Stimulated activated effector memory CD8-positive, alpha-beta T cell treated with anti-CD3 and anti-CD28 coated beads, Interleukin-12 subunit alpha, Interleukin-12 subunit beta, amount 100 ng/mL, for 72 hours (primary cell): Measurements from ENCODE around the gene WWOX.

Experiments used
- ATAC-seq: fragments of 150-1000 bp; cut with Tn5 transposase; 2 replicates; pipeline ENCODE4 v1.10.0; 2021
- DNase-seq, 2 donors: peaks; one replicate each; pipeline ENCODE4 v3.0.0; 2021 to 2022; ENCODE audit warnings: low spot score in 2 of 2
- H3K27ac Mint-ChIP-seq: one replicate; pipeline ENCODE4 v1.8.0; 2022; ENCODE audit warnings: mild to moderate bottlenecking, mixed read lengths
- H3K36me3 Mint-ChIP-seq: one replicate; pipeline ENCODE4 v1.8.0; 2022; ENCODE audit warnings: mild to moderate bottlenecking, mixed read lengths
- H3K4me1 Mint-ChIP-seq: one replicate; pipeline ENCODE4 v1.8.0; 2022; ENCODE audit warnings: mixed read lengths
- H3K4me3 Mint-ChIP-seq: one replicate; pipeline ENCODE4 v1.8.0; 2022; ENCODE audit warnings: mild to moderate bottlenecking, mixed read lengths
- H3K9me3 Mint-ChIP-seq: one replicate; pipeline ENCODE4 v1.8.0; 2022; ENCODE audit warnings: mixed read lengths

The WWOX gene

DNA sequence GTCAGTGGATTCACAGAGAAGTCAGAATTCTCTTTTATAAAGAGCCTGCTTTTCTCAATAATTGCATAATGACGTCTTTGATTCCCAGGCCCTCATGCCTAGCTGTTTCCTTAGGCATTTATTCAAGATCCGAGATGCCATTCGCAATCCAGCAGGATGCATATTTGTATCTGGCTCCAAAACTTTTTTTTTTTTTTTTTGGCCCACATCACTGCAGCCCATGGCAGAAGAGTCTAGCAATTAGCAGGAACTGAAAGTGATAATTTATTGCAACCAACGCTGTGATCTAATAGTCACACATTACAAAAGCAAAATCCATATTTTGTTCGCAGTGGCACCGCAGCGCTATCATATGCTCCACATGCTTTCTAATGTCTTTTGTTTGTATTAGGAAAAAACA is 997.7 kb downstream of the WWOX start:
- no peaks in the 10 kb centered on the region for H3K36me3 Mint-ChIP-seq
- DNase-seq = no peak
- no peak overlapping the region for H3K4me3 Mint-ChIP-seq
- peaks cover 32% of the 10 kb centered on the region for H3K4me1 Mint-ChIP-seq
- no peak for ATAC-seq
- no peak overlapping the region for H3K27ac Mint-ChIP-seq
- H3K9me3 Mint-ChIP-seq = no peaks in the 10 kb centered on the region

DNA sequence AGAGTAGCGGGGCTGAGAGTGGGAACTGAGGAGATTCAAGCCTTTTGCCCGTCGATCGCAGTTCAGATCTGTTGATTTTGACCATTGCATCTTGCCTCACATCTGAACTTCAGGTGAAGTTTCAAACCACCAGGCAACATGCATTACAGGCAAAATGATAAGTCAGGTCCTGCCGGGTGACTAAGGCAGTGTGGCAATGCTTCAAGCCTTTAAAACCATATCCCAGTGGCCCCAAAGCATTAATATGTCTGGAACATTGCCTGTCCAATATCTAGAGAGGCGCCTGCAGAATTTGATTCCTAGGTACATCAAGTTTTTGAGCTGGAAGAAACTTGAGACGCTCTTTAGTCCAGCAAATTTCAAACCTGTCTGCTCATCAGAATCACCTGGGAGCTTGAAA is 998.3 kb downstream of the WWOX start:
- no peak overlapping the region for H3K4me3 Mint-ChIP-seq
- H3K27ac Mint-ChIP-seq = no peak overlapping the region
- DNase-seq (no peak), ATAC-seq (no peak)
- H3K4me1 Mint-ChIP-seq = peaks cover 31% of the 10 kb centered on the region
- H3K36me3 Mint-ChIP-seq = no peaks in the 10 kb centered on the region
- no peaks in the 10 kb centered on the region for H3K9me3 Mint-ChIP-seq

DNA sequence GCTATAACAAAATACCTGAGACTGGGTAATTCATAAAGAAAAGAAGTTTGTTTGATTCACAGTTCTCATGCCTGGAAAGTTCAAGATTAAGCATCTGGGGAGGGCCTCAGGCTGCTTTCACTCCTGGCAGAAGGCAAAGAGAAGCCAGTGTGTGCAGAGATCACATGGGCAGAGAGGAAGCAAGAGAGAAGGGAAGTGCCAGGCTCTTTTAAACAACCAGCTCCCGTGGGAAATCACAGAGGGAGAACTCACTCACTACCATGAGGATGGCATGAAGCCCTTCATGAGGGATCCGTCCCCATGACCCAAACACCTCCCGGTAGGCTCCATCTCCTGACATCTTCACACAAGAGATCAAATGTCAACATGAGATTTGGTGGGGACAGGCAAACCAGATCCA is 999.5 kb downstream of the WWOX start:
- no peaks in the 10 kb centered on the region for H3K9me3 Mint-ChIP-seq
- peaks cover 19% of the 10 kb centered on the region for H3K4me1 Mint-ChIP-seq
- DNase-seq = no peak
- no peak for ATAC-seq
- H3K27ac Mint-ChIP-seq = no peak overlapping the region
- no peak overlapping the region for H3K4me3 Mint-ChIP-seq
- no peaks in the 10 kb centered on the region for H3K36me3 Mint-ChIP-seq

DNA sequence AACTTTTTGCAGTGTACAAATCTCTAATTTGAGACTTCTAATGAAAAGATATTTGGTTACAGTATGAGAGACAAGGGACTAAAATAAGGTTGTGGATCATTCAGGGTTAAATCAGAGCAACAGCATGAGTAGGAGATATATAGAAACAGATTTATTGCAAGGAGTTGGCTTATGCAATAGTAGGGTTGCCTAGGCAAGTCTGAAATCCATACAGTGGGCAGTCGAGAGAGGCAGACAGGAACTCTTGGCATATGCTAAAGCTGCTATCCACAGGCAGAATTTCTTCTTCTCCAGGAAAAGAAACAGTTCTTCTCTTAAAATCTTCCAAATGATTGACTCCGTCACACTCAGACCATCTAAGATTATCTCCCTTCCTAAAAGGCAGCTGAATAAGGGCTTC is 1000.3 kb downstream of the WWOX start:
- Mint-ChIP-seq H3K9me3 (no peaks in the 10 kb centered on the region), H3K4me1 (peaks cover 18% of the 10 kb centered on the region), H3K27ac (no peak overlapping the region), H3K36me3 (no peaks in the 10 kb centered on the region), H3K4me3 (no peak overlapping the region)
- ATAC-seq (no peak), DNase-seq (no peak)

DNA sequence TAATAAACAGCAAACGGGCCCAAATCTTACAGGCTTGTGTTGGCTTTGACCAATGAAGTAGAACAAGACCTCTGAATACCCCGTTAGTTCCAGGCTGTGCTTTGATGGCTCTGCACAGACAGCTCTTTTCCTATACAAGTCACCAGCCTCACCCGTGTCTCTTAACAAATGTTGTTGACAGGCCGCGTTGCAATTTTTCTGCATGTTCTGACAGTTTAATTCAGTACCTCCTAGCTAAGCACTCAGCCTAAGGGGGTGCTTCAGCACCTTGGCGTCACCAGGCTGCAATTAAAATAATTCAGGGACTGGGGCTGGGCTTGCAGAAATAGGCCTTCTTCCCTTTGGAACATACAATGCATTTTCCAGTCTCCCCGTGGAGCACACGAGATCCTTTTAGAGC is 1001.0 kb downstream of the WWOX start:
- no peak for ATAC-seq
- Mint-ChIP-seq H3K4me3 (no peak overlapping the region), H3K9me3 (no peaks in the 10 kb centered on the region), H3K27ac (no peak overlapping the region), H3K36me3 (no peaks in the 10 kb centered on the region), H3K4me1 (peaks cover 18% of the 10 kb centered on the region)
- no peak for DNase-seq

DNA sequence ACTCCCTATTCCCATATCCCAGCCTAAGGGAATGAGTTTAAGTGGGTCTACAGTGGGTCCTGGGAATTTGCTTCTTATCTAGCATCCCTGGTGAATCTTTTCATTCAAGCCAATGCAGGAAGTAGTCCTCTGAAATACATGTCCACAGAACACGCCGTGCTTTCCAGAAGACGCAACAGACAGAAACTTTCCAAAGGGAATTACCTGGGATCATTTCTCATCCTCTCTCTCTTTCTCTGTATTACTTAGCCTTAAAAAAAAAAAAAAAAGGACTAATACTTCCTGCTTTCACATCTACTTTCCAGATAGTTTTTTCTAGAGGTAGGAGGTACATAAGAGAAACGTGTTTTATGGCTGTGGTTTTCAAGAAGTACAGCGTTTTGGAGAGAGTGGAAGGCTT is 1002.0 kb downstream of the WWOX start:
- Mint-ChIP-seq H3K36me3 (no peaks in the 10 kb centered on the region), H3K27ac (no peak overlapping the region), H3K4me3 (no peak overlapping the region), H3K4me1 (peaks cover 13% of the 10 kb centered on the region), H3K9me3 (no peaks in the 10 kb centered on the region)
- ATAC-seq (no peak), DNase-seq (no peak)

DNA sequence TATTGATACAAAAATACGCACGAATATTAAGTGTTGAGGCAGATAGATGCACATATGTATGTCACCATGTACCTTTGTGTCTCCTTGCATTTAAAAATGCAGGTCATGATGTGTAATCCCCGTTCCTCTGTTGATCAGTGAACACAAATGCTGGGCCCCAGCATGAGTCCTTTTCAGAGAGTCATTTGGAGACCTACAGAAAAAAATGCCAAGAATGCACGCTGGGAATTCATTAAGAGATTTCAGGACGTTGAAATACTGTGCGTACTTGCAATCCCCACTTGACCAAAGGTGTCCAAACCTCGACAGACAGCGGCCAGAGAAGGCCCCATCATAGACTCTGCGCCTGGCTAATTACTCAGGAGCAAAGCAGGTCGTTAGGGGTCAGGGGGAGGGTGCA is 1005.1 kb downstream of the WWOX start:
- no peak for ATAC-seq
- Mint-ChIP-seq H3K4me3 (no peak overlapping the region), H3K4me1 (no peaks in the 10 kb centered on the region), H3K27ac (no peak overlapping the region), H3K9me3 (no peaks in the 10 kb centered on the region), H3K36me3 (no peaks in the 10 kb centered on the region)
- DNase-seq = no peak

DNA sequence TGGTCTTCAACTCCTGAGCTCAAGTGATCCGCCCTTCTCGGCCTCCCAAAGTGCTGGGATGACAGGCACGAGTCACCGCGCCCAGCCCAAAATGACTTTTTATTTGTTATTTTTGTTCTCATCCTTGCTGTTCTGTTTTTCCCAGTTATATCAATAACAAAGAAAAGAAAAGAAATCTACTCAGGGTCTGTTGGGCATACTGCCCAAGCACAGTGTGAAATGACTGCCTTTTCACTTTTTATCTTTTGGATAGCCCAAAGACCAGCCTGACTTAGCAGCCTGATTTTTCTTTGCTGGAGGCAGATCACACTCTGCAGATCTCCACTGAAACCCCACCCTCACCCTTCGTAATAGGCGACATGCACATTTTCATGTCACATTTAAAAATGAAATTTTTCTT is 1007.8 kb downstream of the WWOX start:
- ATAC-seq (no peak), DNase-seq (no peak)
- Mint-ChIP-seq H3K9me3 (no peaks in the 10 kb centered on the region), H3K4me1 (peaks cover 4% of the 10 kb centered on the region), H3K4me3 (no peak overlapping the region), H3K27ac (no peak overlapping the region), H3K36me3 (no peaks in the 10 kb centered on the region)

DNA sequence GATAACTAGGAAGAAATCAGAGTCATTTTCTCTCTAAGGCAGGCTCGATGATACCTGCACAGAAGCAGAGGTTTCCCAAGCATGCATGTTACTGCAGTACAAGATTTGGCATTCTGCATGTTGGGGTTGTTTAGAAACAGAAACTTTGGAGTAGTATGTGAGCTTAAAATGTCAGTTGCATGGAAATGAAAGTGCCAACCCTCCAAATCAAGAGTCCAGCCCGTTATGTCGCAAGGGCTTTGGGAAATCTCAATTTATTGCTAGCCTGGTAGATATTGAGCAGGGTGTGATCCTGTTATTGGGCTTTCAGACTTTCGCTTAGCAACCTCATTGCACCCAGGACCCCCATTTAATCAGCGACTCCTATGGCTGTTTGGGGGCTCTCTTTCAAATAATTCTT is 1010.3 kb downstream of the WWOX start:
- H3K27ac Mint-ChIP-seq = no peak overlapping the region
- DNase-seq (no peak), ATAC-seq (no peak)
- H3K36me3 Mint-ChIP-seq = no peaks in the 10 kb centered on the region
- peaks cover 9% of the 10 kb centered on the region for H3K4me1 Mint-ChIP-seq
- no peak overlapping the region for H3K4me3 Mint-ChIP-seq
- H3K9me3 Mint-ChIP-seq = no peaks in the 10 kb centered on the region

DNA sequence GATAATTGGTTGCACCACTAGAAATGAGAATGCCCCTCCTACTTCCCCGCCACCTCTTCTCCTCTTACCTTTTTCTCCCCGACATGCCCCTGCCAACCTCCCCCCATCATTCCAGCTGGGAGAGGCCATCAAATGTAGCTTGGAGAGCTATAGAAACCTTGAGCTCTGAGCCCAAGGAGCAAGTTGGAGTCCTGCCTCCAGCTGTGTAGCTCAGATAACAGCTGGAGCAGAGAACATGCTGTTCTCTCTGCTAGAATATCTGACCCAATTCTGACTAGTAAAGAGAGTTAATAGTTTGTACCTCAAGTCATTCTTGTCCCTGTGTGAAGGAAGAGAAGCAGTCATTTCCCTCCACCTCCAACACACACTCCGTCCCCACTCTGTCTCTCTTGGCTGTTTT is 1010.8 kb downstream of the WWOX start:
- ATAC-seq (no peak), DNase-seq (no peak)
- Mint-ChIP-seq H3K4me3 (no peak overlapping the region), H3K9me3 (no peaks in the 10 kb centered on the region), H3K27ac (no peak overlapping the region), H3K4me1 (peaks cover 9% of the 10 kb centered on the region), H3K36me3 (no peaks in the 10 kb centered on the region)

DNA sequence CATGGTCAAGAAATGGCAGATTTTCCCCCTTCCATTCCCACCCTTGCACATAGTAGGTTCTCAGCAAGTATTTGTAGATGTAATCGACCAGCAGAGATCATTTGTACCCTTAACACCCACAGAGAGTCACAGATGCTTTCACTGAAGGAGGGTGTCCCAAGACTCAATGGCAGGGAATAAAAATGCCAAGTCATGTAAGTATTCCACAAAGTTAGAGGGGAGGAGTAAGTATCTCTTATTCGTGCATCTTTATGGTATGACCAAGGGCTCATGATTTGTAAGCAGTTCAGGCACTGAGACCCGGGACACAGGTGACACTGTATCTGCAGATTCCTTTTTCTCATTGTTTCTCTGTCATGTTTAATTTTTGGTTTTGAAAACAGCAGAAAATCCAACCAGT is 1011.5 kb downstream of the WWOX start:
- Mint-ChIP-seq H3K9me3 (no peaks in the 10 kb centered on the region), H3K4me1 (peaks cover 9% of the 10 kb centered on the region), H3K4me3 (no peak overlapping the region), H3K36me3 (no peaks in the 10 kb centered on the region), H3K27ac (no peak overlapping the region)
- no peak for DNase-seq
- no peak for ATAC-seq

DNA sequence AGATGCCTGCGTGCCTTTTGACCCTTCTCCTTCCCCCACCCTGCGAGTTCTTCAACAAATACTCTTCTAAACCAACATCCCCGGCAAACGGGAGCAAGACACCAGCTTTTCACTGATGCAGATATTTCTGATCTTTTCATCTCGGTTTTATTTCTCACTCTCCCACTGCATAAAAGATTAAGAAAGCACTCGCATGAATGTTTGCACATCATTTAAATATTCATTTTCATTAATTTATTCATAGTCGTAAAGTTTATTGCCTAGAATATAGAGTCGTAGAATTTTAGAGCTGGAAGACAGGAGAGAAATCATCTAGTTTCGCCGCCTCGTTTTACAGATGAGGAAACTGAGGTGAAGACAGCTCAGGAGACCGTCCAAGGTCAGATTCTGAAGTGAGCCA is 1013.0 kb downstream of the WWOX start:
- Mint-ChIP-seq H3K36me3 (no peaks in the 10 kb centered on the region), H3K27ac (no peak overlapping the region), H3K4me1 (peaks cover 9% of the 10 kb centered on the region), H3K4me3 (no peak overlapping the region), H3K9me3 (no peaks in the 10 kb centered on the region)
- DNase-seq = no peak
- no peak for ATAC-seq

DNA sequence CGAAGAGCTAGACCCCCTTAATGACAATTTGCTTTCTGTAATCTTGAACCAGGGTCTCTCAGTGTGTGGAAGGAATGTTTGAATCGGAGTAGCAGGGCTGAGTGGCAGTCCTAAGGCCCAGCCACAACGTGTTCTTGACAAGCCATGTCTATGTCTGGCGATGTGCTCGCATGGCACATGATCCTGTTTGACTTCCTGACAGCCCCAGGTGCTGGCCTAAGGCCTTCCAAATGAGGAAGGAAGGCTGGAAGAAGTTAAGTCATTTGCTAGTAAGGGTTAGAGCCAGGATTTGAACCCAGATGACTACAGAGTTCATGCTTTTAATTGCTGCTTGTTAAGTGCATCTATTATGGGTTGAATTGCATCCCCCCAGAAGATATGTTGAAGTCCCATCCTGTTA is 1014.4 kb downstream of the WWOX start:
- Mint-ChIP-seq H3K27ac (no peak overlapping the region), H3K4me1 (peaks cover 9% of the 10 kb centered on the region), H3K36me3 (no peaks in the 10 kb centered on the region), H3K4me3 (no peak overlapping the region), H3K9me3 (no peaks in the 10 kb centered on the region)
- ATAC-seq (no peak), DNase-seq (no peak)

DNA sequence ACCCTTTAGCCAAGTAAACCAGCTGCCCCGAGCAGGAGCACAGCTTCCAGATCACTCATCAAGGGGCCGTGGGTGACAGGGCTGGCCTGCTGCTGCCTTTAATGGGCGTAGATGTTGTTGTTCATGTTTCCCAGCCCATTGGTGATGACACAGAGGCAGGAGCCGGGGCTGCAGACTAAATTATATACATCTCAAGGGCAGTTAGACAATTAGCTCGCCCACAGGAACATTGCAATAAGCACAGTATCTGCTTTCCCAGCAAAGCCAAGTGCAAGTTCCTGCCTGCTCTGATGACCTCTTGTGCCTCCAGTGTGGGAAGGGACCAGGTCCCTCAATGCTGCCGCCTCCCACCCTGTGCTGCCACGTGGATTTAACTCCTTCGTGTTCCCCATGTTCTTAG is 1015.3 kb downstream of the WWOX start:
- Mint-ChIP-seq H3K4me1 (peaks cover 9% of the 10 kb centered on the region), H3K9me3 (no peaks in the 10 kb centered on the region), H3K4me3 (no peak overlapping the region), H3K27ac (no peak overlapping the region), H3K36me3 (no peaks in the 10 kb centered on the region)
- DNase-seq (no peak), ATAC-seq (no peak)

DNA sequence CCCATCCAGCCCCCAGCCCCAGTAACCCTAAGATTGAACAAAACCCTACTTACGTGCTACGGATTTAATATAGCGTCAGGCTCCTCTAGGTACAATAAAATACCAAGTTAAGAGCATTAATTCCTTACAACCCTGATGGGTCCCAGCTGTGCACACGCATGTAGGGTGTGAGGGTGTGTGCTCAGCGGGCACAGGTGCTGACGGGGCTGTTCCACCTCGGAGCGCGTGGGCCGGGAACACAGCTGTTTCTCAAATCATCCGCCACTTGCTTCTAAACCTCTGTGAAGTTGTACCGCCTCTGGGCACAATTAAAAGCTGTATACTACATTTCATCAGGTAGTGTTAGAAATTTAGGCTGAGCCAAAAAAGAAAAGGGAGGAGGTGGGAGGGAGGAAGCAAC is 1022.5 kb downstream of the WWOX start:
- DNase-seq (no peak), ATAC-seq (no peak)
- Mint-ChIP-seq H3K9me3 (no peaks in the 10 kb centered on the region), H3K27ac (no peak overlapping the region), H3K36me3 (no peaks in the 10 kb centered on the region), H3K4me3 (no peak overlapping the region), H3K4me1 (no peaks in the 10 kb centered on the region)

DNA sequence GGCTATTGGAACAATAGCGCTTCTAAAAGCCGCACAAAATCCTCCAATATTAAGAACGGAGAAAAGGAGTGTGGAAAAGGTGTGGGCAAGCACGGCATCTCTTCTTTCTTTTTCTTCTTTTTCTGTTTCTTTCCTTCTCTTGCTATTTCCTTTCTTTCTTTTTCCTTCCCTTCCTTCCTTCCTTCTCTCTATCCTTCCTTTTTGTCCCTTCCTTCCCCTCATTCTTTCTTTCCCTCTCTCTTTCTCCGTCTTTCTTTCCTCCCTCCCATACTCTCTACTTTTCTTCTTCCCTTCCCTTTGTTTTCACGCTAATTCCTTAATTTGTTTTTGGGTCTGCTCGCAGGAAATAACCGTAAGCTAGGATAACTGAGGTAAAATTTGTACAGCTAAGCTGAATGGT is 1022.9 kb downstream of the WWOX start:
- Mint-ChIP-seq H3K27ac (no peak overlapping the region), H3K4me1 (no peaks in the 10 kb centered on the region), H3K4me3 (no peak overlapping the region), H3K36me3 (no peaks in the 10 kb centered on the region), H3K9me3 (no peaks in the 10 kb centered on the region)
- no peak for ATAC-seq
- DNase-seq = no peak

DNA sequence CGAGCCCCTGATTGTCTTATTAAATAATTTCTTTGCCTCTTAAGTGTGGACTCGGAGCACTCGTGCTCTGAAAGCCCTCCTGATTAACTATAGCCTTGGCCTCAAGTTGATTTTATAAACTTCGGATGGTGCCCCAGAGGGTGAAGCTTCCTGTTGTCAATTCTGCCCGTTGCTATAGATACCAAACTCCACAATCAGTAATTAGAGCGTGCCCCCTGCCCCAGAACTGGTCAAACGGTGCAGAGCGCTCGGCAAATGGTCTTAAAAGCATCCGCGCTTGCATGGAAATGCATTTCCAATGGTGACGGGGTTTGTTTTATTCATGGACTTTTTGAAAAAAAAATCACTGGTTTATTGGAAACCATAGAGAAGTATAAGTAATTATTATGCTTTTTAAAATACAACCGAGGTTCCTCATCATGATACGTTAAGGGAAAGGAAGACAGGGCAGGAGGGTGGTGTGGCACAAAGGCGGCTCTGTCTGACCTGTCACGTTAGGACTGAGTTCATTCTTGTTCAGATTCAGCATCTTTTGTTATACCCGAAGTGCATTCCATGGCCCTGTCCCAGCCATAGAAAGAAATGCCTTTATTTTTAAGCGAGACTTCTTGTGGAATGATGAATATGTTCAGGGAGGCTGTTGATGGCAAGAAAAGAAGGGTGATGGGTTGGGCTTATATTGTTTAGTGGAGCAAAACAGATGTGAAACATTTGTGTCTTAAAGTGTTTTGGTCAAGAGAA is 1024.7 kb downstream of the WWOX start:
- H3K9me3 Mint-ChIP-seq = no peaks in the 10 kb centered on the region
- H3K36me3 Mint-ChIP-seq = no peaks in the 10 kb centered on the region
- H3K4me1 Mint-ChIP-seq = no peaks in the 10 kb centered on the region
- H3K27ac Mint-ChIP-seq = no peak overlapping the region
- DNase-seq (no peak), ATAC-seq (no peak)
- no peak overlapping the region for H3K4me3 Mint-ChIP-seq
